H1 (cell line): ENCODE measurements around the gene FOSL2. TPM values are rescaled to one million over a fixed set of nuclear protein-coding genes. Genes with fewer than 3 reads are reported as not detected.

ENCODE experiments used
- CTCF ChIA-PET: fragments of 300-600 bp; sonication (Branson Sonifier 250); formaldehyde crosslinking; loops from one replicate; lab custom pipeline; 2021; ENCODE audit not compliant: partially characterized antibody; lab: Charles Lee
- POLR2A ChIA-PET: fragments of 300-600 bp; sonication (Branson Sonifier 250); formaldehyde crosslinking; loops from one replicate; lab custom pipeline; 2021; ENCODE audit warnings: inconsistent platforms; ENCODE audit not compliant: partially characterized antibody; lab: Charles Lee
- DNase-seq, 2 experiments: peaks; one replicate each; pipeline versions ENCODE4 v3.0.0 to v3.0.0-alpha.2; 2010 to 2022; ENCODE audit warnings: low spot score in 2 of 2, low read depth in 1 of 2, mixed read lengths in 1 of 2
- FAIRE-seq: peaks from 2 replicates; lab custom pipeline; 2011; peaks lifted over from hg19 to GRCh38; lab: Jason Lieb, UNC
- H2AFZ ChIP-seq: 2 replicates; pipeline ENCODE4 v1.8.1; 2012; ENCODE audit warnings: low read length, inconsistent platforms
- H2AK5ac ChIP-seq: 2 replicates; pipeline ENCODE4 v1.6.1; 2013; ENCODE audit warnings: low read depth, low read length
- H2BK120ac ChIP-seq: replicated peaks from 2 replicates; pipeline ENCODE3; 2013; ENCODE audit warnings: low read depth, low read length, inconsistent platforms
- H2BK12ac ChIP-seq: 2 replicates; pipeline ENCODE4 v1.6.1; 2013; ENCODE audit warnings: low read depth, low read length
- H2BK15ac ChIP-seq: 2 replicates; pipeline ENCODE4 v1.6.1; 2013; ENCODE audit warnings: low read length
- H2BK20ac ChIP-seq: 2 replicates; pipeline ENCODE4 v1.6.1; 2013; ENCODE audit warnings: low read length
- H2BK5ac ChIP-seq: 2 replicates; pipeline ENCODE4 v1.6.1; 2013; ENCODE audit warnings: low read depth, low read length
- H3K14ac ChIP-seq: 2 replicates; pipeline ENCODE4 v1.6.1; 2013; ENCODE audit warnings: inconsistent platforms; ENCODE audit not compliant: insufficient read length
- H3K18ac ChIP-seq: 2 replicates; pipeline ENCODE4 v1.6.1; 2013; ENCODE audit warnings: low read length; ENCODE audit errors: extremely low read depth
- H3K23ac ChIP-seq: 2 replicates; pipeline ENCODE4 v1.6.1; 2013; ENCODE audit warnings: inconsistent platforms; ENCODE audit not compliant: insufficient read length
- H3K23me2 ChIP-seq: 2 replicates; pipeline ENCODE4 v1.6.1; 2013; ENCODE audit warnings: low read depth, low read length
- H3K27ac ChIP-seq: 2 replicates; pipeline ENCODE4 v1.6.1; 2011; ENCODE audit warnings: low read depth, low read length, inconsistent platforms
- H3K27me3 ChIP-seq, 4 experiments: replicated peaks in 1 of 4; 1 replicate in 1 of 4; 2 replicates in 3 of 4; pipeline versions ENCODE4 v1.6.1 to v1.8.1; 2011 to 2013; ENCODE audit warnings: low read length in 3 of 4, mild to moderate bottlenecking in 3 of 4, inconsistent platforms in 2 of 4, mixed read lengths in 2 of 4, moderate library complexity in 1 of 4; ENCODE audit not compliant: control insufficient read depth in 3 of 4, insufficient read depth in 3 of 4; ENCODE audit errors: extremely low read depth in 1 of 4
- H3K36me3 ChIP-seq, 4 experiments: 2 replicates each; pipeline versions ENCODE4 v1.6.1 to v1.8.1; 2011 to 2013; ENCODE audit warnings: mild to moderate bottlenecking in 4 of 4, low read length in 3 of 4, moderate library complexity in 2 of 4, control low read depth in 1 of 4, inconsistent platforms in 1 of 4; ENCODE audit not compliant: insufficient read depth in 4 of 4, control insufficient read depth in 2 of 4
- H3K4ac ChIP-seq: replicated peaks from 2 replicates; pipeline ENCODE3; 2013; ENCODE audit warnings: low read length, low read depth, mixed read lengths, inconsistent platforms; ENCODE audit not compliant: insufficient read length
- H3K4me1 ChIP-seq, 4 experiments: replicated peaks in 1 of 4; 1 replicate in 1 of 4; 2 replicates in 3 of 4; pipeline versions ENCODE4 v1.6.1 to v1.8.1; 2011 to 2013; ENCODE audit warnings: low read length in 3 of 4, inconsistent platforms in 2 of 4, mixed read lengths in 1 of 4; ENCODE audit not compliant: insufficient read depth in 4 of 4, control insufficient read depth in 3 of 4
- H3K4me2 ChIP-seq, 2 experiments: 2 replicates each; pipeline versions ENCODE4 v1.6.1 to v1.8.1; 2011 to 2013; ENCODE audit warnings: low read depth in 2 of 2, low read length in 2 of 2, control low read depth in 1 of 2, inconsistent platforms in 1 of 2, mild to moderate bottlenecking in 1 of 2; ENCODE audit not compliant: insufficient read depth in 1 of 2
- H3K4me3 ChIP-seq, 4 experiments: fragments of 200-600, 300-600 bp in 1 of 4; sonication (generic), shearing (Covaris generic), sonication (Bioruptor Twin) in 1 of 4; 2 replicates each; pipeline versions ENCODE4 v1.5.1 to v1.8.1; 2011 to 2016; ENCODE audit warnings: low read length in 4 of 4, low read depth in 3 of 4, control low read depth in 2 of 4, inconsistent platforms in 2 of 4, mild to moderate bottlenecking in 2 of 4, mixed read lengths in 1 of 4, moderate library complexity in 1 of 4; ENCODE audit not compliant: insufficient read depth in 2 of 4; ENCODE audit errors: extremely low read depth in 1 of 4
- H3K56ac ChIP-seq: replicated peaks from 2 replicates; pipeline ENCODE3; 2013; ENCODE audit warnings: low read depth, mild to moderate bottlenecking, mixed read lengths, low read length, inconsistent platforms; ENCODE audit not compliant: insufficient read length
- H3K79me1 ChIP-seq: 2 replicates; pipeline ENCODE4 v1.6.1; 2013; ENCODE audit warnings: low read depth, low read length, control low read depth
- H3K79me2 ChIP-seq, 2 experiments: 2 replicates each; pipeline versions ENCODE4 v1.6.1 to v1.8.1; 2012 to 2013; ENCODE audit warnings: low read length in 2 of 2, mild to moderate bottlenecking in 2 of 2, inconsistent platforms in 1 of 2; ENCODE audit not compliant: insufficient read depth in 2 of 2, control insufficient read depth in 1 of 2
- H3K9ac ChIP-seq, 4 experiments: replicated peaks in 1 of 4; 1 replicate in 1 of 4; 2 replicates in 3 of 4; pipeline versions ENCODE4 v1.6.1 to v1.8.1; 2011 to 2013; ENCODE audit warnings: low read depth in 3 of 4, low read length in 3 of 4, control low read depth in 2 of 4, mild to moderate bottlenecking in 2 of 4, moderate library complexity in 2 of 4, inconsistent platforms in 1 of 4; ENCODE audit errors: extremely low read depth in 1 of 4
- H3K9me3 ChIP-seq, 2 experiments: 2 replicates each; pipeline versions ENCODE4 v1.6.1 to v1.8.1; 2012 to 2013; ENCODE audit warnings: mild to moderate bottlenecking in 2 of 2, moderate library complexity in 2 of 2, control low read depth in 1 of 2, inconsistent platforms in 1 of 2, low read depth in 1 of 2, low read length in 1 of 2, mixed read lengths in 1 of 2; ENCODE audit not compliant: insufficient read depth in 2 of 2
- H4K20me1 ChIP-seq, 2 experiments: replicated peaks in 1 of 2; 2 replicates each; pipeline versions ENCODE3 to v1.8.1; 2011 to 2013; ENCODE audit warnings: inconsistent platforms in 2 of 2, low read length in 2 of 2, mild to moderate bottlenecking in 1 of 2; ENCODE audit not compliant: insufficient read depth in 2 of 2, control insufficient read depth in 1 of 2
- H4K5ac ChIP-seq: 2 replicates; pipeline ENCODE4 v1.6.1; 2013; ENCODE audit warnings: low read length, low read depth, mixed read lengths, inconsistent platforms; ENCODE audit not compliant: insufficient read length
- H4K8ac ChIP-seq: 2 replicates; pipeline ENCODE4 v1.8.0; 2013; ENCODE audit warnings: mild to moderate bottlenecking, moderate library complexity, low read length, inconsistent platforms; ENCODE audit not compliant: insufficient read depth; ENCODE audit errors: extremely low read depth
- H4K91ac ChIP-seq: replicated peaks from 2 replicates; pipeline ENCODE3; 2013; ENCODE audit warnings: low read length, mixed read lengths, inconsistent platforms; ENCODE audit not compliant: insufficient read length
- BCL11A ChIP-seq, 2 experiments: IDR thresholded peaks; one replicate each; pipeline ENCODE4 v1.6.1; 2011; ENCODE audit warnings: low read depth in 2 of 2, low read length in 2 of 2, mild to moderate bottlenecking in 2 of 2
- CEBPB ChIP-seq: IDR thresholded peaks from 2 replicates; pipeline ENCODE4 v1.6.1; 2012; ENCODE audit warnings: low read depth, low read length
- CTBP2 ChIP-seq: IDR thresholded peaks from 2 replicates; pipeline ENCODE4 v1.7.0; 2011; ENCODE audit warnings: borderline replicate concordance, mild to moderate bottlenecking, moderate library complexity, mixed read lengths, low read length; ENCODE audit not compliant: insufficient read depth, insufficient read length
- EP300 ChIP-seq, 2 experiments: IDR thresholded peaks; 1 replicate in 1 of 2; 2 replicates in 1 of 2; pipeline ENCODE4 v1.6.1; 2011 to 2012; ENCODE audit warnings: low read depth in 2 of 2, low read length in 2 of 2, mild to moderate bottlenecking in 2 of 2, borderline replicate concordance in 1 of 2, inconsistent platforms in 1 of 2, moderate library complexity in 1 of 2
- FOSL1 ChIP-seq: IDR thresholded peaks from 2 replicates; pipeline ENCODE4 v1.6.1; 2011; ENCODE audit warnings: mild to moderate bottlenecking, low read depth, low read length, moderate library complexity; ENCODE audit not compliant: insufficient read depth
- GTF2F1 ChIP-seq: IDR thresholded peaks from 2 replicates; pipeline ENCODE4 v1.6.1; 2012; ENCODE audit warnings: low read depth, low read length, improper control_type of control experiment, borderline replicate concordance
- KDM4A ChIP-seq: IDR thresholded peaks from one replicate; pipeline ENCODE4 v1.7.1; 2012; ENCODE audit warnings: low read depth, mild to moderate bottlenecking, moderate library complexity, low read length, inconsistent platforms; ENCODE audit not compliant: severe bottlenecking
- KDM5A ChIP-seq: fragments of 200-600 bp; IDR thresholded peaks from 2 replicates; pipeline ENCODE4 v1.7.1; 2012; ENCODE audit warnings: mild to moderate bottlenecking, low read length, inconsistent platforms, mixed read lengths
- NRF1 ChIP-seq: IDR thresholded peaks from 2 replicates; pipeline ENCODE4 v1.6.1; 2011; ENCODE audit warnings: mild to moderate bottlenecking, low read depth, low read length, improper control_type of control experiment
- RFX5 ChIP-seq: IDR thresholded peaks from 2 replicates; pipeline ENCODE4 v1.6.1; 2011; ENCODE audit warnings: low read depth, low read length, improper control_type of control experiment, borderline replicate concordance
- SRF ChIP-seq: IDR thresholded peaks from 2 replicates; pipeline ENCODE4 v1.6.1; 2011; ENCODE audit warnings: mild to moderate bottlenecking, low read depth, low read length, moderate library complexity
- TAF7 ChIP-seq: optimal IDR thresholded peaks from 2 replicates; pipeline ENCODE3; 2011; ENCODE audit warnings: low read depth, mild to moderate bottlenecking, inconsistent platforms, low read length, moderate library complexity, borderline replicate concordance
- ZNF274 ChIP-seq: IDR thresholded peaks from 2 replicates; pipeline ENCODE4 v1.7.0; 2012; ENCODE audit warnings: low read length, borderline replicate concordance; ENCODE audit errors: extremely low read depth
- WGBS, 2 experiments: shearing (Covaris generic) in 1 of 2; methylation state at CpG; one replicate each; pipeline versions ENCODE4 v1.1.6 to v1.1.7; 2013 to 2015; ENCODE audit warnings: low lambda C conversion rate in 2 of 2, mixed read lengths in 2 of 2, inconsistent platforms in 1 of 2, low coverage in 1 of 2, missing lambda C conversion rate in 1 of 2; ENCODE audit not compliant: insufficient replicate concordance in 2 of 2, insufficient coverage in 1 of 2, insufficient read length in 1 of 2; ENCODE audit errors: extremely low coverage in 1 of 2, missing lambda C conversion rate in 1 of 2; 5-methylcytosine and 5-hydroxymethylcytosine counted together
- polyA plus RNA-seq, 7 experiments: library from polyadenylated mRNA; depleted of rRNA in 3 of 7; stranded (reverse) in 5 of 7; unstranded in 2 of 7; fragments of >200 nt in 5 of 7; fragments of 200-250 nt in 2 of 7; gene quantifications; 1 replicate in 5 of 7; 2 replicates in 1 of 7; 4 replicates in 1 of 7; pipeline versions ENCODE4 v1.2.1 to v1.2.3, GENCODE V29; 2011 to 2013; ENCODE audit warnings: missing spikeins in 2 of 7, mixed read lengths in 2 of 7
- total RNA-seq: library from RNA; stranded (reverse); fragmentation: NEBNext Ultra II Directional; extraction: Animal tissue kit (Norgen Biotek cat#: 25700); gene quantifications from 2 replicates; pipeline ENCODE4 v1.2.1, GENCODE V29; 2021

FOSL2 gene
- total and polyA plus RNA-seq, 2 of the 8 experiments (the other 6 are each of a cell fraction or from before 2014, with no cell fraction given): 1.5 to 4.5 TPM

DNA sequence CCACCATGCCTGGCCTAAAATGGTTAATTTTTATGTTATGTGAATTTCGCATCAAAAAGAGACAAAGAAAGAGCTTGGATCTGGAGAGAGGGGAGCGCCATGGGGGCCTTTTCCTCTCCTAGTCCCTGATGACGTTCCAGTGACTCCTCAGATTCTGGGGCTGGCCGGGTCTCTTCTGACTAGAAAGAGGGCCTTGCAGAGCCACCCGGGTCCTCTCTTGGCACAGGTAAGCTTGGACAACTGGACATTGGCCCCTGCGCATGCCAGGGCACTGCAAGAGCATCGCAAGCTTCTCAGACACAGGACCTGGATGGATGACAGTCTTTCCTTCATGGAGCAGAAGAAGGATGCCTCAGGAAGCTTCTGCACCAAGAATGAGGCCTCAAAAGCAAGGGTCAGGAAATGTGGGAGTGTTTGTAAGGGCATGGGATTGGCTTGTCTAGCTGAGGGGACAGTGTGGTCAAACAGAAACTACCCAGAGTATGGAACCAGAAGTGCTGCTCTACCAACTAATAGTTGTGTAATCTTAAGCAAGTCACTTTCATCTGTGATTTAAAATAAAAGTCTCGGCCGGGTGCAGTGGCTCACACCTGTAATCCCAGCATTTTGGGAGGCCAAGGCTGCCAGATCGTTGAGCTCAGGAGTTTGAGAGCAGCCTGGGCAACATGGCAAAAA is 35.2 kb downstream of the FOSL2 start:
- CTCF ChIA-PET: interaction anchor here (0.5 to 2.0 kb wide), 4 partner anchors 25 to 623 kb away, joined by 3 to 5 read pairs (median 4); no protein-coding TSS in a partner anchor
- Histone ChIP-seq H3K36me3 (no peaks in the 10 kb centered on the region), H3K4me2 (no peak overlapping the region), H3K27ac (no peak overlapping the region), H3K27me3 (no peaks in the 10 kb centered on the region; a peak in 1 of 7 replicates), H3K79me1 (no peaks in the 10 kb centered on the region), H4K20me1 (no peaks in the 10 kb centered on the region), H3K4me1 (no peaks in the 10 kb centered on the region; a peak in 1 of 7 replicates), H3K18ac (no peak overlapping the region), H4K5ac (no peak overlapping the region), H2BK12ac (no peak overlapping the region), H2BK20ac (no peak overlapping the region), H3K4ac (no peak overlapping the region), H3K9me3 (no peaks in the 10 kb centered on the region), H3K4me3 (no peak overlapping the region), H2AK5ac (no peak overlapping the region), H3K9ac (no peak overlapping the region), H3K56ac (no peak overlapping the region), H3K79me2 (no peaks in the 10 kb centered on the region), H3K23me2 (no peaks in the 10 kb centered on the region), H2BK120ac (no peak overlapping the region), H4K8ac (no peak overlapping the region), H2BK15ac (no peak overlapping the region), H3K14ac (no peak overlapping the region), H3K23ac (no peak overlapping the region), H2BK5ac (no peak overlapping the region), H2AFZ (no peak overlapping the region), H4K91ac (no peak overlapping the region)
- FAIRE-seq: no peak
- 91% methylated on average over 9 of the region's 10 CpGs; no CpG with 5 or more reads in 1 of the 2 experiments for WGBS, 2 experiments
- no peak for DNase-seq
- POLR2A ChIA-PET: no interaction called here
- TF ChIP-seq EP300 (IDR thresholded peaks at IDR 0.05; ENCODE audit: borderline replicate concordance in 1 of 2, low read depth in 2 of 2, low read length in 2 of 2) (no peak), NRF1 (no peak), TAF7 (no peak), KDM4A (no peak), RFX5 (no peak), CEBPB (no peak), FOSL1 (no peak), CTBP2 (no peak), SRF (no peak), KDM5A (no peak), BCL11A (IDR thresholded peaks at IDR 0.05; ENCODE audit: low read depth in 2 of 2, low read length in 2 of 2) (no peak), GTF2F1 (no peak), ZNF274 (no peak)
